AG09309 (cell line): ENCODE data around the gene MFRP.

ENCODE experiments used
- DNase-seq: peaks from one replicate; pipeline ENCODE4 v3.0.0-alpha.2; 2010; ENCODE audit warnings: low read depth
- H3K4me3 ChIP-seq: 2 replicates; pipeline ENCODE4 v1.5.1; 2011; ENCODE audit warnings: mild to moderate bottlenecking, low read depth, low read length, moderate library complexity; ENCODE audit not compliant: control insufficient read depth
- TF ChIP-seq, protein P1 (sequence below): IDR thresholded peaks from 2 replicates; pipeline ENCODE4 v1.5.1; 2011; ENCODE audit warnings: mild to moderate bottlenecking, low read depth, low read length, inconsistent platforms; ENCODE audit not compliant: insufficient read depth, control insufficient read depth; ENCODE audit errors: missing control alignments

MFRP gene

DNA sequence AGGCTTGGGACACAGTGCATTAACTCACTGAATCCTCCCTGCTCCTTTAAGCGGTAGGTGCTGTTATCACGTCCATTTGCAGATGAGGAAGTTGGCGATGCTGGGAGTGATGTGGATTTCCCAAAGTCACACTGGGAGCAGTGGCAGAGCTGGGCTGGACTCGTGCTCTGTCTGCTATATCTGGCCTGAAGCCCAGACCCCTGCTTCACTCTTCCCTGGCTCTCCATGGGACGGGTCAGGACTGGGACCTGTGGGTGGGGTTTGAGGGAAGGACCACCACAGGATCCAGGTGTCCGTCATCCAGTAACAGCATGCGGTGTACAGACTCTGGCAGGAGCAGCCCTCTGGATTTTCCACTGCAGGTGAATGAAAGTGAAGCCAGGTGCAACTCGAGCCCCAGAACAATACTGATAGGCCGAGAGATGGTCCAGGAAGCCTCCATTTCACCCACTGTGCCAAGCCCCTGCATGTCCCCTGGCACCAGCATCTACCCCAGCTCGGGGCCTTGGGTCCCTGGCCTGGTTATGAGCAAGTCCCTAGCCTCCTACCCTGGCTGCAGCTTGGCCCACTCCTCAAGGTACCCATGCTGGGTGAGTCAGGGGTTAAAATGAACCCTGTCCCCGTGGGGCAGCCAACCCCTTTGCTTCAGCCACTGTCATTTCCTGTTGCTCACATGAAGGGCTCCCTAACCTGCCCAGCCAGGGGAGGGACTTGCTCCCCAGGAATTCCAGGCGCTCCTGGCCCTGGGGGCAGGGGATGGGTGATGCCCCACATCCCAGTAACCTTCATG lies 30.8 kb upstream of the MFRP start:
- TF ChIP-seq, protein P1, sequence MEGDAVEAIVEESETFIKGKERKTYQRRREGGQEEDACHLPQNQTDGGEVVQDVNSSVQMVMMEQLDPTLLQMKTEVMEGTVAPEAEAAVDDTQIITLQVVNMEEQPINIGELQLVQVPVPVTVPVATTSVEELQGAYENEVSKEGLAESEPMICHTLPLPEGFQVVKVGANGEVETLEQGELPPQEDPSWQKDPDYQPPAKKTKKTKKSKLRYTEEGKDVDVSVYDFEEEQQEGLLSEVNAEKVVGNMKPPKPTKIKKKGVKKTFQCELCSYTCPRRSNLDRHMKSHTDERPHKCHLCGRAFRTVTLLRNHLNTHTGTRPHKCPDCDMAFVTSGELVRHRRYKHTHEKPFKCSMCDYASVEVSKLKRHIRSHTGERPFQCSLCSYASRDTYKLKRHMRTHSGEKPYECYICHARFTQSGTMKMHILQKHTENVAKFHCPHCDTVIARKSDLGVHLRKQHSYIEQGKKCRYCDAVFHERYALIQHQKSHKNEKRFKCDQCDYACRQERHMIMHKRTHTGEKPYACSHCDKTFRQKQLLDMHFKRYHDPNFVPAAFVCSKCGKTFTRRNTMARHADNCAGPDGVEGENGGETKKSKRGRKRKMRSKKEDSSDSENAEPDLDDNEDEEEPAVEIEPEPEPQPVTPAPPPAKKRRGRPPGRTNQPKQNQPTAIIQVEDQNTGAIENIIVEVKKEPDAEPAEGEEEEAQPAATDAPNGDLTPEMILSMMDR, result no peak
- DNase-seq, result no peak
- H3K4me3 ChIP-seq, result no peak overlapping the region

DNA sequence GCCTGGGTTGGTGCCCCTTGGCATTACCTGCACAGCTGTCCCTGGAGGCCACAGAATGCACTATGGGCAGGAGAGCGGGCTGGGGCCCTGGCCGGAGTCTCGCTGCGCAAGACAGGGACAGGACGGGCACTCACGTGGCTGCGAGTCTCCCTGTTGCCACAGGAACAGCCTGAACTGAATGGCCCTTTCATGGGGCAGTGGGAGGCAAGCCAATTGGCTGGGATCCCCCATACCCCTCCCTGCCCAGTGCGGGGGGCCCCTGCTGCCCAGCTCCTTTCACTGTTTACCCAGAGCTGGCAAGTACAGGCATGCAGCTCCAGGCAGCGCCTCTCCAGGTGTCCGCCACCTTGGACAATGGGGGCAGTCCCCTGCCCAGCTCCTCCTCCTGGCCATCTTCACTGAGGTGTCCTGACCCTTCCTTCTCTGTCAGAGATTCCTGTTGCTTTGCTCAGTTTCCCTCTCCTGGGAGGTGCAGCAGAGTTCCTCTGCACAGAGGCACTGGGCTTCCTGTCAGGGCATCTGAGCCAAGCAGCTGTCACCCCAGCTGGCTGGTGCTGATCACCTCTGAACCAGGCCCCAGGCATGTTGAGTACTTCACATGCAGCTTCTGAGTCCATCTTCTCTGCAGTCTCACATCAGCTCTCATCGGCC lies 29.8 kb upstream of the MFRP start:
- no peak for DNase-seq
- TF ChIP-seq, protein P1, result no peak
- no peak overlapping the region for H3K4me3 ChIP-seq

DNA sequence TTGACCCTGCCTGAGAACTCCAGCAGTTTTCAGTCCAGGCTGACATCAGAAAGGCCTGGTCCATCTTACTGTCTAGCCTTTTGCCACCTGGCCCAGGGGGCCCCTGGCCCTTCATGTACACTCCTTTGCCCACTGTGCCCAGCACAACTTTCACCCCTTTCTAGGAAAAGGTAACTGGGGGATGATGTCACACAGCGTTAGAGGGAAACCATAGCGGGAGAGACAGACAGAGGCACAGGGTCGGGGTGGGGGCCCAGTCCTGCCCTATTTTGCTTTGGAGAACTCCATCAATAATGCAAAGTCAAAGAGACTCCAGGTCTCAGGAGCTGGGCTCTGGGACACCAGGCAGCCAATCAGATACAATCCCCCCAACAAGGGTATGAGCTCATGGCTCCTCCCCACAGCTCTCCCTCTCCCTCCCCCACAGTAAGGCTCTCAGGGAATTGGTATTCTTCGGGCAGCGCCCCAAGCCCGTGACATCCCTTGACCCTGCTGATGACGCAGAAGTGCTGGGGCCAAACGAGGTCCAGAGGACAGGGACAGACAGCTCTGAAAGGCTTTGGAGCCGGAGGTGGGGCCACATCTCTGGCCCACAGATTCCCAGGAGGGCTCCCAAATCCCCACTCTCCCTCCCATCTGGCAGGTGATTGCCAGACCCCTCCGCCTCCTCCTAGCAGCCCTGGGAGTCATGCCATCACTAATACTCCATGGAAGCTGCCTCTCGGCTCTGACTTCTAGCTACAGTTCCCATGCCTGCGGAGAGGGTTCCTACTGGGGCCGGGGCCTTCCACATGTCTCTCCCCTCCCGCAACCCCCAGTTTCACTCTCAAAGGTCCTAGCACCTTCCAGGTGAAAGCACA lies 29.1 kb upstream of the MFRP start:
- TF ChIP-seq, protein P1, result no peak
- no peak for DNase-seq
- no peak overlapping the region for H3K4me3 ChIP-seq

DNA sequence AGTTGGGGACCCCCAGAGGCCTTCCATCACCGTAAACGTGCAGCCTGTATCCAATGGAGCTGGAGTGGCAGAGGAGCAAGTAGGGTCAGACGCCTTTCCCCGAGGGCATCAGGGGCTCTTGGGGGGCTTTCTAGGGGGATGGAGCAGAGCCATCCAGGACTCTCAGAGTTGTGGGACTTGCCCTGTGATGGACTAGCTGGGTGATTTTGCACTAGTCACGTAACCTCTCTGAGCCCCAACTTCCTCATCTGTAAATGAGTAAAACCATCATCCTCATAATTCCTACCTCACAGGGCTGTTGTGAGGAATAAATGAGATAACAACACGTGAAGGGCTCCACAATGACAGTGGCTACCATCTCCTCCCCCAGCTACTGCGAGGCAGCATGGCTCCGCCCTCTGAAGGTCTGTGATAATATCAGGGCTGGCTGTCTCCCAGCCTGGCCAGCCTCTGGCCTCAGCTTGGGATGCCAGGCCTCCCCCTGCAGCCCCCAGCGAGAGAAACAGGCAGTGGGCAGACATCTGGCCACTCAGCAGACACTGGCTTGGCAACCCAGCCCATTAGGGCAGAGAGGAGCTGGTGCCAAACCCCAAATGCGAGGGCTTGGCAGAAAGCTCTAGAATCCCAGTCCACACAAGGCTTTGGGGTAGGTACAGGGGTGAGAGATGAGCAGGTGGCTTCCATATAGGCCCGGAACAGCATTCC lies 28.3 kb upstream of the MFRP start:
- DNase-seq, result no peak
- H3K4me3 ChIP-seq, result no peak overlapping the region
- TF ChIP-seq, protein P1, result no peak

DNA sequence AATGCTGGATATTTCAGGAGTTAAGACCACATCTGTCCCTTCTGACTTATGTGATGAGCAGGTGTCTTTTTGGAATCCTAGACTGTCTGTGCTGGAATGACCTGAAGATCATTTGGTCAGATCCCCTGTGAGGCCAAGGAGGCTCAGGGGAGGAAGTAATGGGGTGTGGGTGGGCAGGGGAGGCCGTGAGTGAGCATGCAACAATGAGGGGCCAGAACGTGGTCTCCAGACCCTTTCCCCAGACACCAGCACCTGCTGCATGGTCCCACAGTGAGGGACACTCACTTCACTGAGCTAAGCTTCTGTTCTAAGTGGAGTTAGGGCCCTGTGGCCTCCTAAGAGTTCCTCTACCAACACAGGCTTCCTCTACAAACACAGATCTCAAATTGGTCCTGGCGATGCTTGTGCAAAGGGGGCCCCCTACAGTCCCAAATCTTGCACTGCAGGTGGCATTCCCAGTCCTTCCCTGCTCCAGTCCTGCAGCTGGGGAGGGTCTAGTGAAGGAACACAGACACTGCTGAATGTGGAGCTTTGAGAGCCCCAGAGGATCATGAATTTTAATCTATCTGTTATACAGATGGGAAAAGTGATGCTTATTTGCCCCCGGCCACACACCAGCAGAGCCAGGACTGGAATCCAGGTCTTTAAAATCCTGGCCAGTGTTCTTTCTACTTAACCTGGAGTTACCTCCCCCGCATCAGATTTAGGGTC lies 27.6 kb upstream of the MFRP start:
- no peak overlapping the region for H3K4me3 ChIP-seq
- peak; percentile 33 for DNase-seq
- TF ChIP-seq, protein P1, result peak; percentile 94
